Measurements from ENCODE around the gene DENND4C.

DENND4C gene
- 122 to 139 (median 139) reads per million in 3 donors for total RNA-seq

- Histone ChIP-seq H3K36me3 (ENCODE audit: control insufficient read depth, insufficient read depth, low read length) (no peaks in the 10 kb centered on the region), H3K27me3 (replicated peaks; ENCODE audit: control insufficient read depth, insufficient read depth, low read length, poor library complexity, severe bottlenecking) (no peaks in the 10 kb centered on the region), H3K9me3 (ENCODE audit: control insufficient read depth, low read length) (no peaks in the 10 kb centered on the region), H3K4me3 (ENCODE audit: insufficient read depth, low read depth, low read length, poor library complexity, severe bottlenecking) (peak within 1 kb of the TSS; percentile 80), H3K4me1 (ENCODE audit: control insufficient read depth, insufficient read depth, low read length, poor library complexity, severe bottlenecking) (peaks cover 15% of the 10 kb centered on the region), H3K27ac (ENCODE audit: insufficient read depth, low read length, poor library complexity, severe bottlenecking) (peak within 1 kb of the TSS; percentile 81)
- DNase-seq: peak; percentile 63 to 77 (median 73)
Observed at GRCh38 chr9:19230355-19231125, at the start of gene DENND4C. Gene DENND4C, plus strand, starts transcription at chr9:19230693. Its CDS starts 45,482 bp downstream, at chr9:19276175.

- no peaks in the 10 kb centered on the region for H3K27me3 ChIP-seq (replicated peaks; ENCODE audit: control insufficient read depth, insufficient read depth, low read length, poor library complexity, severe bottlenecking)
- no peak overlapping the region for H3K27ac ChIP-seq (ENCODE audit: insufficient read depth, low read length, poor library complexity, severe bottlenecking)
- H3K9me3 ChIP-seq (ENCODE audit: control insufficient read depth, low read length): no peaks in the 10 kb centered on the region
- no peaks in the 10 kb centered on the region for H3K36me3 ChIP-seq (ENCODE audit: control insufficient read depth, insufficient read depth, low read length)
- peaks cover 8% of the 10 kb centered on the region for H3K4me1 ChIP-seq (ENCODE audit: control insufficient read depth, insufficient read depth, low read length, poor library complexity, severe bottlenecking)
- no peak for DNase-seq
- no peak overlapping the region for H3K4me3 ChIP-seq (ENCODE audit: insufficient read depth, low read depth, low read length, poor library complexity, severe bottlenecking)
Observed at GRCh38 chr9:19180991-19181390, 49.5 kb upstream of the DENND4C start.

GRCh38 chr9:19181561-19181960 is 48.9 kb upstream of the DENND4C start:
- Histone ChIP-seq H3K27me3 (replicated peaks; ENCODE audit: control insufficient read depth, insufficient read depth, low read length, poor library complexity, severe bottlenecking) (no peaks in the 10 kb centered on the region), H3K36me3 (ENCODE audit: control insufficient read depth, insufficient read depth, low read length) (no peaks in the 10 kb centered on the region), H3K4me3 (ENCODE audit: insufficient read depth, low read depth, low read length, poor library complexity, severe bottlenecking) (no peak overlapping the region), H3K27ac (ENCODE audit: insufficient read depth, low read length, poor library complexity, severe bottlenecking) (no peak overlapping the region), H3K4me1 (ENCODE audit: control insufficient read depth, insufficient read depth, low read length, poor library complexity, severe bottlenecking) (peaks cover 8% of the 10 kb centered on the region), H3K9me3 (ENCODE audit: control insufficient read depth, low read length) (no peaks in the 10 kb centered on the region)
- DNase-seq: no peak

DNA sequence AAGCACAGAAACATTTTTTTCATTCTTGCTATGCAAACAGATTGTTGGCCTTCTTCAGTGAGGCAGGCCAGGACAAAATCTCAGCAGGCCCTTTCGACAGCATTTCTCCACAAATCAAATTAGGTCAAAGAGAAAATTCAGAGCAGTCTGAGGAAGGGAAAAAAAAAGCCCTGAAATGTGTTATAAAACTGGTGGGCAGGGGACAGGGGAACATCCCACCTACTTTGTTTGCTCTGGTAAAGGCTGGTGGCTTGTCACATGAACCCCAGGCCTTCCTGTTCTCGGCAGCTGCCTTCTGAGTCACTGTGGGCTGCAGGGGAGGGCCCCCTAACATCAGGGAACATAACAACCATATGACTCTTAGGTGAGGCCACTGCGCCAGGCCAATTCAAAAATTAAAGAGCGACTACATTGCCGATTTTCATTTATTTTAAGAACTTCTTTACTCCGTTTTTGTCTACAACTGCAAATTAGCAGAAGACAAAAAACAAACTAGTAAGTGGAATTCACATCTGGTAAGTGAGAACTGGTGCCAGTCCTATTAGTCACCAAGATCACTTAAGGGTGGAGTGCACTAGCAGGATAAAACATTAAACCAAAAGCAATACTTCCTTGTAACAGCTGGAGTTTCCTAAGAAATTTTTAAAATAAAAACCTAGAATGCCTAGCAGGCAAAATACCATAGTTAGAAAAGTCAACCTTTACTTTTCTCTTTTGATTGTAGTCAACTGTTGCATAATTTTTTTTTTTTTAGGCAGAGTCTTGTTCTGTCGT is 46.2 kb upstream of the DENND4C start:
- peak overlapping the region; percentile 47 for H3K27ac ChIP-seq (ENCODE audit: insufficient read depth, low read length, poor library complexity, severe bottlenecking)
- no peaks in the 10 kb centered on the region for H3K9me3 ChIP-seq (ENCODE audit: control insufficient read depth, low read length)
- no peaks in the 10 kb centered on the region for H3K27me3 ChIP-seq (replicated peaks; ENCODE audit: control insufficient read depth, insufficient read depth, low read length, poor library complexity, severe bottlenecking)
- DNase-seq: peak; percentile 49 to 72 (median 68)
- peaks cover 8% of the 10 kb centered on the region for H3K4me1 ChIP-seq (ENCODE audit: control insufficient read depth, insufficient read depth, low read length, poor library complexity, severe bottlenecking)
- no peaks in the 10 kb centered on the region for H3K36me3 ChIP-seq (ENCODE audit: control insufficient read depth, insufficient read depth, low read length)
- no peak overlapping the region for H3K4me3 ChIP-seq (ENCODE audit: insufficient read depth, low read depth, low read length, poor library complexity, severe bottlenecking)

- peaks cover 8% of the 10 kb centered on the region for H3K4me1 ChIP-seq (ENCODE audit: control insufficient read depth, insufficient read depth, low read length, poor library complexity, severe bottlenecking)
- H3K9me3 ChIP-seq (ENCODE audit: control insufficient read depth, low read length): no peaks in the 10 kb centered on the region
- no peak overlapping the region for H3K27ac ChIP-seq (ENCODE audit: insufficient read depth, low read length, poor library complexity, severe bottlenecking)
- no peaks in the 10 kb centered on the region for H3K27me3 ChIP-seq (replicated peaks; ENCODE audit: control insufficient read depth, insufficient read depth, low read length, poor library complexity, severe bottlenecking)
- no peaks in the 10 kb centered on the region for H3K36me3 ChIP-seq (ENCODE audit: control insufficient read depth, insufficient read depth, low read length)
- DNase-seq: no peak
- H3K4me3 ChIP-seq (ENCODE audit: insufficient read depth, low read depth, low read length, poor library complexity, severe bottlenecking): no peak overlapping the region
Observed at GRCh38 chr9:19185191-19185590, 45.3 kb upstream of the DENND4C start.

DNA sequence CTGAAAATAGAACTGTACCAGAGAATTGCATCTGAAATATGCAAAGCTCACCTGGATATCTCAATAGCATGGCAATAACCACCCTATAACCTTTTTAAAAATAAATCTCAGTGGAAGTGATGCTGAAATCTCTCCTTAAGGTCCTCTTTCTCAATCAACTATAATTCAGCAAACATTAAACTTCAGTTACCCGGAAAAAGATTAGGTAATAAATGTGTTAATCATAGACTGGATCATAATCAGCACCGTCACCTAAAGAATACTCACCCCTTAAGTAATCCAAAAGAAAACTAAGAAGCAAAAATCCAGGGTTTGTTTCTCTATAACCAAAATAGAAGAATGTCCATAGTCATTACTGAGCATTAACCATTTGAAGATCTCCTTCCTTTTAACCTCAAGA is 44.3 kb upstream of the DENND4C start:
- Histone ChIP-seq H3K36me3 (ENCODE audit: control insufficient read depth, insufficient read depth, low read length) (no peaks in the 10 kb centered on the region), H3K27ac (ENCODE audit: insufficient read depth, low read length, poor library complexity, severe bottlenecking) (no peak overlapping the region), H3K4me1 (ENCODE audit: control insufficient read depth, insufficient read depth, low read length, poor library complexity, severe bottlenecking) (peaks cover 8% of the 10 kb centered on the region), H3K4me3 (ENCODE audit: insufficient read depth, low read depth, low read length, poor library complexity, severe bottlenecking) (no peak overlapping the region), H3K9me3 (ENCODE audit: control insufficient read depth, low read length) (no peaks in the 10 kb centered on the region), H3K27me3 (replicated peaks; ENCODE audit: control insufficient read depth, insufficient read depth, low read length, poor library complexity, severe bottlenecking) (no peaks in the 10 kb centered on the region)
- DNase-seq: no peak

DNA sequence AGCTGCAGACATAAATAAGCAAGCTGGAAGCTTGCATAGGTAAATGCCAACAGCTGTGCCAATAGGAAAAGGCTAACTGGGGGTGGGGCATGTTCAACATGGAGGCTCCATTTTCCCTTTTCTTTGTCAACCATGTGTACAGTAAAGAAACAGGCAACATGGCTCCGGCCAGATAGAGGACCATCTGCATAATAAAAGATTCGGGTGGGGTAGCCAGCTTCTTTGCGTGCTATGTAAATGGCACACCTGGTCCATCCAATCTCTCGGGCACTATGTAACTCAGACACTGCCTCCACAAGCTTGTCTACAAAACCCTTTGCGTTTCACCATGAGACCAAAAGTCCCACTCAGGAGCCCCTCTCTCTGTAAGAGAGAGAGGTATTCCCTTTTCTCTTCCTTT is 41.7 kb upstream of the DENND4C start:
- no peak overlapping the region for H3K4me3 ChIP-seq (ENCODE audit: insufficient read depth, low read depth, low read length, poor library complexity, severe bottlenecking)
- H3K4me1 ChIP-seq (ENCODE audit: control insufficient read depth, insufficient read depth, low read length, poor library complexity, severe bottlenecking): peaks cover 4% of the 10 kb centered on the region
- no peaks in the 10 kb centered on the region for H3K36me3 ChIP-seq (ENCODE audit: control insufficient read depth, insufficient read depth, low read length)
- H3K27ac ChIP-seq (ENCODE audit: insufficient read depth, low read length, poor library complexity, severe bottlenecking): no peak overlapping the region
- H3K27me3 ChIP-seq (replicated peaks; ENCODE audit: control insufficient read depth, insufficient read depth, low read length, poor library complexity, severe bottlenecking): no peaks in the 10 kb centered on the region
- no peak for DNase-seq
- H3K9me3 ChIP-seq (ENCODE audit: control insufficient read depth, low read length): no peaks in the 10 kb centered on the region

GRCh38 chr9:19192202-19193028 is 38.1 kb upstream of the DENND4C start:
- Histone ChIP-seq H3K4me1 (ENCODE audit: control insufficient read depth, insufficient read depth, low read length, poor library complexity, severe bottlenecking) (no peaks in the 10 kb centered on the region), H3K4me3 (ENCODE audit: insufficient read depth, low read depth, low read length, poor library complexity, severe bottlenecking) (no peak overlapping the region), H3K27me3 (replicated peaks; ENCODE audit: control insufficient read depth, insufficient read depth, low read length, poor library complexity, severe bottlenecking) (no peaks in the 10 kb centered on the region), H3K36me3 (ENCODE audit: control insufficient read depth, insufficient read depth, low read length) (no peaks in the 10 kb centered on the region), H3K27ac (ENCODE audit: insufficient read depth, low read length, poor library complexity, severe bottlenecking) (no peak overlapping the region), H3K9me3 (ENCODE audit: control insufficient read depth, low read length) (no peaks in the 10 kb centered on the region)
- DNase-seq: no peak

- Histone ChIP-seq H3K4me3 (ENCODE audit: insufficient read depth, low read depth, low read length, poor library complexity, severe bottlenecking) (no peak overlapping the region), H3K27me3 (replicated peaks; ENCODE audit: control insufficient read depth, insufficient read depth, low read length, poor library complexity, severe bottlenecking) (no peaks in the 10 kb centered on the region), H3K27ac (ENCODE audit: insufficient read depth, low read length, poor library complexity, severe bottlenecking) (no peak overlapping the region), H3K9me3 (ENCODE audit: control insufficient read depth, low read length) (no peaks in the 10 kb centered on the region), H3K36me3 (ENCODE audit: control insufficient read depth, insufficient read depth, low read length) (no peaks in the 10 kb centered on the region), H3K4me1 (ENCODE audit: control insufficient read depth, insufficient read depth, low read length, poor library complexity, severe bottlenecking) (no peaks in the 10 kb centered on the region)
- DNase-seq: no peak
Observed at GRCh38 chr9:19193029-19193324, 37.5 kb upstream of the DENND4C start.

All from effector memory CD4-positive, alpha-beta T cell (primary cell).